K562 (cell line): ENCODE measurements around the gene ZDHHC20. TPM values are rescaled to one million over a fixed set of nuclear protein-coding genes. Genes with fewer than 3 reads are reported as not detected.

ENCODE experiments used
- E2F6 ChIP-seq, 2 experiments: IDR thresholded peaks; 2 replicates each; pipeline ENCODE4 v1.6.1; 2011; ENCODE audit warnings: borderline replicate concordance in 1 of 2, control low read depth in 1 of 2, low read depth in 1 of 2, low read length in 1 of 2, mild to moderate bottlenecking in 1 of 2, mixed read lengths in 1 of 2, moderate library complexity in 1 of 2; ENCODE audit not compliant: insufficient read depth in 1 of 2, insufficient read length in 1 of 2, poor library complexity in 1 of 2, severe bottlenecking in 1 of 2; ENCODE audit errors: extremely low read depth in 1 of 2
- ESRRA ChIP-seq: fragments of 450-650 bp; IDR thresholded peaks from 2 replicates; pipeline ENCODE4 v1.6.1; 2014; ENCODE audit warnings: low read depth, mild to moderate bottlenecking, moderate library complexity, borderline replicate concordance
- EZH2 ChIP-seq: IDR thresholded peaks from 2 replicates; pipeline ENCODE4 v1.6.1; 2012; ENCODE audit warnings: low read depth, mild to moderate bottlenecking, inconsistent platforms, low read length, borderline replicate concordance
- L3MBTL2 ChIP-seq: fragments of 450-650 bp; IDR thresholded peaks from 2 replicates; pipeline ENCODE4 v1.6.1; 2016; ENCODE audit warnings: mild to moderate bottlenecking, moderate library complexity
- MGA ChIP-seq: fragments of 450-650 bp; IDR thresholded peaks from 2 replicates; pipeline ENCODE4 v1.6.1; 2016; ENCODE audit warnings: mild to moderate bottlenecking, moderate library complexity
- NCOR1 ChIP-seq: fragments of 450-650 bp; IDR thresholded peaks from 2 replicates; pipeline ENCODE4 v1.6.1; 2016; ENCODE audit warnings: mild to moderate bottlenecking, moderate library complexity
- NONO ChIP-seq, 2 experiments: fragments of 200-400 bp in 1 of 2; fragments of 450-650 bp in 1 of 2; formaldehyde crosslinking in 1 of 2; IDR thresholded peaks; 2 replicates each; pipeline ENCODE4 v1.6.1; 2017; ENCODE audit warnings: low read depth in 2 of 2, mild to moderate bottlenecking in 2 of 2, moderate library complexity in 2 of 2, low read length in 1 of 2
- PHF8 ChIP-seq: fragments of 200-600 bp; sonication (generic); IDR thresholded peaks from 2 replicates; pipeline ENCODE4 v1.6.1; 2012; ENCODE audit warnings: mixed run types, mild to moderate bottlenecking, inconsistent platforms, low read length, moderate library complexity, borderline replicate concordance
- SMARCC2 ChIP-seq: fragments of 450-650 bp; IDR thresholded peaks from 2 replicates; pipeline ENCODE4 v1.6.1; 2017; ENCODE audit warnings: antibody characterized with exemption, moderate library complexity, mild to moderate bottlenecking, low read depth
- SMC3 ChIP-seq: conservative IDR thresholded peaks from 2 replicates; pipeline ENCODE4 v1.6.1; 2011; ENCODE audit warnings: low read depth, low read length, improper control_type of control experiment; ENCODE audit not compliant: insufficient read depth
- TAF1 ChIP-seq: IDR thresholded peaks from 2 replicates; pipeline ENCODE4 v1.6.1; 2011; ENCODE audit warnings: mild to moderate bottlenecking, low read length, moderate library complexity; ENCODE audit not compliant: insufficient read depth, control insufficient read depth, severe bottlenecking; ENCODE audit errors: extremely low read depth
- ZNF121 ChIP-seq: sonication (generic); formaldehyde crosslinking; conservative IDR thresholded peaks from 2 replicates; pipeline ENCODE4 v1.8.0; 2022; ENCODE audit warnings: missing genetic modification reagents
- ZNF586 ChIP-seq: fragments of 450-650 bp; formaldehyde crosslinking; conservative IDR thresholded peaks from 2 replicates; pipeline ENCODE4 v1.4.0; 2020; ENCODE audit warnings: mild to moderate bottlenecking, moderate library complexity
- ZNF668 ChIP-seq: fragments of 250-450 bp; sonication (Bioruptor Pico); IDR thresholded peaks from 2 replicates; pipeline ENCODE4 v1.8.0; 2022; ENCODE audit warnings: mild to moderate bottlenecking, inconsistent platforms
- polyA plus RNA-seq, 8 experiments: library from polyadenylated mRNA; depleted of rRNA in 4 of 8; stranded (reverse) in 5 of 8; unstranded in 3 of 8; fragments of >200 nt; fragmentation: Nextera tagmentation in 2 of 8; fragmentation: Illumina TruSeq in 1 of 8; extraction: Ambion mirVana in 2 of 8; extraction: Trizol in 1 of 8; gene quantifications; 2 replicates each; pipeline versions ENCODE4 v1.2.1 to v1.2.3, GENCODE V29; 2011 to 2014; ENCODE audit warnings: inconsistent platforms in 1 of 8, missing spikeins in 1 of 8
- total RNA-seq, 7 experiments: library from RNA; depleted of rRNA in 6 of 7; stranded (reverse); fragments of >200 nt in 6 of 7; fragmentation: Illumina TruSeq in 2 of 7; extraction: Trizol in 2 of 7; gene quantifications; 2 replicates each; pipeline versions ENCODE4 v1.2.1 to v1.2.3, GENCODE V29; 2011 to 2021; ENCODE audit warnings: low replicate concordance in 1 of 7

The ZDHHC20 gene
- total and polyA plus RNA-seq, 9 of the 15 experiments (the other 6 are each of a cell fraction or from before 2014, with no cell fraction given) = 2.7 to 20.9 (median 15.8) TPM

GRCh38 chr13:21341637-21342422, 117.3 kb downstream of the ZDHHC20 start (continued):
- peak; percentile 43 for TF ChIP-seq MGA
- TF ChIP-seq L3MBTL2 = peak; percentile 65
- TF ChIP-seq SMC3 = no peak
- TF ChIP-seq PHF8 = no peak
- no peak for TF ChIP-seq ZNF121 (CRISPR knock-in tag)
- TF ChIP-seq TAF1 = no peak
- no peak for TF ChIP-seq ZNF668 (CRISPR knock-in tag)
- TF ChIP-seq NONO (IDR thresholded peaks at IDR 0.05; ENCODE audit: low read depth in 2 of 2, low read length in 1 of 2) = no peak
- TF ChIP-seq ESRRA = no peak
- TF ChIP-seq EZH2 = no peak
- no peak for TF ChIP-seq ZNF586
- TF ChIP-seq E2F6 (IDR thresholded peaks at IDR 0.05; ENCODE audit: borderline replicate concordance in 1 of 2, extremely low read depth in 1 of 2, insufficient read depth in 1 of 2, insufficient read length in 1 of 2, low read depth in 1 of 2, low read length in 1 of 2, poor library complexity in 1 of 2, severe bottlenecking in 1 of 2) = peak in 1 of 2 experiments; percentile 47
- no peak for TF ChIP-seq NCOR1
- TF ChIP-seq SMARCC2 = no peak
